Fibroblast of skin of right quadriceps (primary cell): ENCODE data around the gene GRPEL1.
A peak's percentile ranks its signal among the peaks of the same experiment; 100 is the strongest.

Experiments used
- DNase-seq: peaks from one replicate; pipeline ENCODE4 v3.0.0-alpha.2; 2013

GRPEL1 gene

GRCh38 chr4:7062816-7063215 lies 5.0 kb downstream of the GRPEL1 start:
- no peak for DNase-seq

- DNase-seq = no peak
These were observed 6.0 kb downstream of the GRPEL1 start for GRCh38 chr4:7061815-7062214.

DNA sequence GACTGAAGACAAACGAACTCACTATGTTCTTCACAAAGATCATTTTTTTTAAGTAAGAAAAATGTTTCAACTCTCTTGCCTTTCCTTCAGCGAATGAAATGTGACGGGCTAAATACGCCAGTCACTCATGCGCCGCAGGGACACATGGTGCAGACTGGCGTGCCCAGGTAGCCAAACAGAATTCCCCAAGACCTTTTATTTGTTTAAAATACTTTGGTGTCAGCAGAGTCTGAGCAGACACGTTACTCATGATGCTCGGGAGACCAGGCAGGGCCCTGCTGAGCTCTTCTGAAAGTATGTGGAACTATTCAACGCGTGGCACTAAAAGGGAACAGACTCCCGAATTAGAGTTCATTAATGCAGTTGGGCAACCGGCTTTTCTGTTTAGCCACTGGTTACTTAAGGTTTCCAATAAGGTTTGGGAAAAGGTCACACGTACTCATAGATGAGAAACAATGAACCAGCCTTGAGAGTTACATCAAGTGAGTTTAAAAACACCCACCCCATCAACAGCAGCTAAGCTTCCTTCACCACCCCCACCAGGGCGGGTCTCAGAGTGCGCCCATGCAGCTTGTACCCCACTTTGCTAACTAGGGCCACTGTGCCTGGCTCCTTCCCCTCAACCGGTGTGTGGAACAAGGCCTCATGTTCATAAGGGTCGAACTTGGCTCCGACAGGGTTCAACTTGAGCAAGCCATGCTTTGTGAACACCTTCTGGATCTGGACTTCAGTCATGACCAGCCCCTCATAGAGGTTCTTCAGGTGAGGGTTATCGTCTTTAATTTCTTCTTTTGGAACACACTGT lies 7.3 kb downstream of the GRPEL1 start:
- no peak for DNase-seq

DNA sequence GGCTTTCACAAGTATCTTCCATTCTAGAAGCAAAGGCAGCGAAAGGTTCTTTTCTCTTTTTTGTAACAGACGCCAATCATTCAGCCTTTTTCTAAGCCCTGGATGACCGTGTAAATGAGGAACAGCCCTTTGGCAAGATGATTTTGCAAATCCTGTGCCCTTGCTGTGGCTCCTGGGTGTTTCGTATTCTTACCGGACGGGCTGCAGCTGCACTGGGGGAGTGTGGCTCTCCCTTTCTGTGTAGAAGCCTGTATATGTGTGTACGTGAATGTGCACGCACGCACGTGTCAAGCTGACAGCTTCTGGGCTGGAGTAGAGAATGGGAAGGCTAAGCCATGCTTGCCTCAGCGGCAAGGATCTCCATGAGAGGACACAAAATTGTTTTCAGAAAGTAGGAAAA lies 8.2 kb downstream of the GRPEL1 start:
- DNase-seq = no peak

DNA sequence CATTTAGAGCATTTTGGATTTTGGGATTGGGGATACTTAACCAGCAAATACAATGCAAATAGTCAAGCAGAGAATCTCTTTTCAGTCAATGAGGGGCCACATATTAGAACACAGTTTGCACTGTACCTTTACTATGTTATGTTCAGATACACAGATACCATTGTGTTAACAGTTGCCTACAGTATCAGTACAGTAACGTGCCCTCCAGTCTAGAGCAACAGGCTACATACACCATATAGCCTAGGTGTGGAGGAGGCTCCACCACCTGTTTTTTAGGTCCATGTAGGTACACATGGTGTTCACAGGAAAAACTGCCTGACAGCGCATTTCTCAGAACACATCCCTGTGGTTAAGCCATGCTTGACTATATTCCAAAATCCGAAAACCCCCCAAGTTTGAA lies 9.1 kb downstream of the GRPEL1 start:
- DNase-seq = no peak

DNA sequence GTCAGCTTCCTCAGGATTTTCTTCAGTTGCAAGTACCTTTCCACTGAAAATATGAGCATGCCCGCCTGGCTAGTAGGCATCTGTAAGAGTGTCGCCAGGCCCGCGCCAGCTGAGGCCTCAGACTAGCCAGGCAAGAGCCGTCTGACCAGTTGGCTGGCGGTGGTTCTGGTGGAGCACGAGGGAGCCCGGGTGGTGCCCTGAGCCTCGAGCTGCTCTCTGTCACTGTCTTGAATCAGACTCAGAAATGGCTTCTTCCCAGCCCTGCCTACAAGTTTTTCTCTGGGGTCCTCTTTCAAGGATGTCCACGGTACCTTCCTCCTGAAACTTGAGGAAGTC lies 11.9 kb downstream of the GRPEL1 start:
- no peak for DNase-seq

GRCh38 chr4:7055111-7055989 lies 12.5 kb downstream of the GRPEL1 start:
- DNase-seq = peak; percentile 44

DNA sequence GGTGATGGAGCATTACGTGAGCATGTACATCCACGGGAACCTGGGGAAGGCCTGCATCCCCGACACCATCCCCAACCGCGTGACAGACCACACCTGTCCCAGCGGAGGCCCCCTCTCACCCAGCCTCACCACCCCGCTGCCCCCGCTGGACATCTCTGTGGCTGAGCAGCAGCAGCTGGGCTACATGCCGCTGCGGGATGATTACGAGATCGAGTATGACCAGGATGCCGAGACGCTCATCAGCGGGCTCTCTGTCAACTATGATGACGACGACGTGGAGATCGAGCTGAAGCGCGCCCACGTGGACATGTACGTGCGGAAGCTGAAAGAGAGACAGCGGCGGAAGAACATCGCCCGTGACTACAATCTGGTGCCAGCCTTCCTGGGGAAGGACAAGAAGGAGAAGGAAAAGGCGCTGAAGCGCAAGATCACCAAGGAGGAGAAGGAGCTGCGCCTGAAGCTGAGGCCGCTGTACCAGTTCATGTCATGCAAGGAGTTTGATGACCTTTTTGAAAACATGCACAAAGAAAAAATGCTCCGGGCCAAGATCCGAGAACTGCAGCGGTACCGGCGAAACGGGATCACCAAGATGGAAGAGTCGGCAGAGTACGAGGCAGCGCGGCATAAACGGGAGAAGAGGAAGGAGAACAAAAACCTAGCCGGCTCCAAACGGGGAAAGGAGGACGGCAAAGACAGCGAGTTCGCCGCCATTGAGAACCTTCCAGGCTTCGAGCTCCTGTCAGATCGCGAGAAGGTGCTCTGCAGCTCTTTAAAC lies 13.6 kb downstream of the GRPEL1 start:
- no peak for DNase-seq

DNA sequence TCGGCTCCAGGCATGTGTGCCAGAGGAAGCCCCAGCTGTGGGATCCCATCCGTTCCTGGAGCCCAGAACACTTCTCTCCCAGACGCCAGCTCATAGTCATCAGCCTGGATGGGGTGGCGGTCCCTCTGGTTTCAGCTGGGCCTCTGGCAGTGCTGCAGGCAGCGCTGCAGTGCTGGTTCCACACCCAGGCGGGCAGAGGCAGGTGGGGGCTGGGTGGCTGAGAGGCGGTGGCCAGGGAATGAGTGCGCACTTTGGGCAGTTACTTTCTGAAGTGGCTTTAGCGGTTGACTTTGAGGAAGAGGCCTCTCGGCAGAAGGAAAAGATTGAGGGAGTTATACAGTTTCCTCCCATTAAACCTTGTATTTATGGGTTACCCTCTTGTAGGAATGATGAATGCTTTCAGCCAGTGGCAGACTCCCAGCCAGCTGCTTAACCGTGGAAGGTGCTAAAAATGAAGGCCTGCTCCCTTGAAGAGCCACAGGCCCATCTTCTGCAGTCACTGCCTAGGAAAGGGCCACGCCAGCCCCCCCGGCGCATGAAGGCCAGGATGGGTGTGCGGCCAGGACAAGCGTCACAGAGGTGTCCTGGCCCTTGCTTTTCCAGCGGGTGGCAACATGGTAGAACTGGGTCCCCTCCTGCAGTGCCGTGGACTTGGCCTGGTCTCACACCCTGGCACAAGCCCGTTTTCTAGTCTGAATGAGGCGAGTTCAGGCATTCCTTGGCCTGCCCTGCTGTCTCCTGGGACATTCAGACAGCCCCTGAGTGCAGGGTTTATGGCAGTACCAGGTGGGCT lies 14.7 kb downstream of the GRPEL1 start:
- DNase-seq = no peak

GRCh38 chr4:7052313-7052712 lies 15.6 kb downstream of the GRPEL1 start:
- DNase-seq = no peak

GRCh38 chr4:7051905-7052304 lies 16.0 kb downstream of the GRPEL1 start:
- DNase-seq = no peak

DNA sequence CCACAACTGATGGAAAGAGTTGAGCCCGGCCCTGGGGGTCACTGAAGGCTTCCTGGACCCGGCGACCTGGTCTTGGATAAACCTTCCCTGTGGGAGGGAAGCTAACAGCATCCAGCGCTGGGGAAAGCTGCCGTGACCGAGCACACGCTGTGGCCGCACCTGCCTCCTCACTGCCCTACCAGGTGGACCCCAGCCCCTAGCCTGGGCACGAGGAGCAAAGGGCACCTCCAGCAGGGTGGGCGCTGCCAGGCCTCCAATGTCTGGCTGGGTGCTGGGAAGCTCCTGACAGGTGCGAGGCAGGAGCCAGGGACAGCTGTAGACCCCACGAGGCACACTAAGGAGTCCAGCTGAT lies 16.7 kb downstream of the GRPEL1 start:
- no peak for DNase-seq

GRCh38 chr4:7050481-7051143 lies 17.3 kb downstream of the GRPEL1 start:
- no peak for DNase-seq

DNA sequence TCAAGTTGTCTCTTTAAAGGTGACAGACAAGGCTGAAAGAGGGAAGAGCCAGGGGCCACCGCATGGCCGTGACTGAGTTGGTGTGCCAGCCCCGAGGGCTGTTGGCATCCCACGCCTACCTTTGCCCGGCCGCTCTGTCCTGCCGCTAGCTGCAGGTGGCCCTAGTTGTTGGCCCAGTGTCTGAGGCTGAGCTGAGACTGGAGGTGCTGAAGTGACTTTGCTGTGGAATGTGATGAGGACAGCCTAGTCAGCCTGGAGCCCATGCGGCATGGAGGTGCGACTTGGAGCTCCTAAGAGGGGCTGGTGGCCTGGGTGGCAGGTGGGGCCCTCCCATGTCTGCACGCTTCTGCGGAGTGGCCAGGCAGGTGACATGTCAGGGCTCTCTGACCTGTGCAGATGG lies 18.1 kb downstream of the GRPEL1 start:
- no peak for DNase-seq

DNA sequence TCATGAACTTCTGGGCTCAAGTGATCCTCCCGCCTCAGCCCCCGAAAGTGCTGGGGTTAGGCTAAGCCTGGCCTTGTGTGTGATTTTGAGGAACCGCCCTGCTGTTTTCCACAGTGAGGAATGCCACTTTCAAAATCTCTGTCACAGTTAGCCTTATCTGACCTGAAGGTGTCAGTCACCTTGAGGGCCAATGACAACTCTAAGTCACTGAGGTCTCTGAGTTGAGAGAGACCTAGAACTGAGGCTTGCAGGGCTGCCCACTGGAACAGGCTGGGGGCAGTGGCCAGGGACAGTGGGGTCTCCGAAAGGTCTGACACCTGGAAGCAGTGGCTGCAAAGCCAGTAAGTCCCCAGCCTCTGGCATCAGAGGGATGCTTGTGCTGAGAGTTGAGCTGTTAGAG lies 18.6 kb downstream of the GRPEL1 start:
- no peak for DNase-seq

- DNase-seq = no peak
These were observed 19.2 kb downstream of the GRPEL1 start for GRCh38 chr4:7048642-7049041.

DNA sequence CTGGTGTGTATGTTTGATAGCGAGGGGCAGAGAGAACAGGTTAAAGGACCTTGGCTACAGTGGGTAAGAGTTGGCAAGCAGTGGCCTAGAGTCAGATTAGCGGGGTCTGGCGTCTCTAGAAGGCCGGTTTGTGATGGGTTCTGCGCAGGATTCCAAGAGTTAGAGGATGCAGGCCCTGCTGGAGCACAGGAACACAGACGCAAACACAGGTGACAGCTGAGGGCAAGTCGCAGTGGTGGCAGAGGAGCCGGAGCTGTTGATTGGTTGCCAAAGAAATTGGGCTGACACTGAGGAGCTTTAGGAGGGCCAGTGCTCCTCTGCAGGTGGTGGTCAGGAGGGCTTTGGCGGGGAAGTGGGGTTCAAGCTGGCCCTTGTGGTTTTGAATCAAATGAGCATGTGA lies 20.9 kb downstream of the GRPEL1 start:
- no peak for DNase-seq

- DNase-seq = no peak
These were observed 21.6 kb downstream of the GRPEL1 start for GRCh38 chr4:7045961-7046921.

GRCh38 chr4:7045553-7045952 lies 22.3 kb downstream of the GRPEL1 start:
- no peak for DNase-seq

GRCh38 chr4:7044137-7044930 lies 23.5 kb downstream of the GRPEL1 start:
- no peak for DNase-seq
